Immature natural killer cell (primary cell): ENCODE results near the gene ETV3. TPM values are rescaled to one million over a fixed set of nuclear protein-coding genes. Genes with fewer than 3 reads are reported as not detected.
"Not testable (repeated sequence)": the region's sequence is repeated elsewhere in the genome, so short reads cannot be mapped to it uniquely, and the experiment has no call there.

Experiments used
- DNase-seq, 3 donors: peaks; one replicate each; pipeline ENCODE4 v3.0.0; 2022; ENCODE audit warnings: mixed read lengths in 1 of 3
- H3K27ac Mint-ChIP-seq, 6 donors: one replicate each; pipeline ENCODE4 v1.8.0; 2020; ENCODE audit warnings: mixed read lengths in 6 of 6, mild to moderate bottlenecking in 5 of 6, inconsistent platforms in 4 of 6, moderate library complexity in 3 of 6
- H3K27me3 Mint-ChIP-seq, 3 donors: one replicate each; pipeline ENCODE4 v1.8.0; 2020 to 2021; ENCODE audit warnings: low read depth in 3 of 3, mild to moderate bottlenecking in 3 of 3, mixed read lengths in 3 of 3, moderate library complexity in 3 of 3, inconsistent platforms in 1 of 3
- H3K36me3 Mint-ChIP-seq, 3 donors: one replicate each; pipeline ENCODE4 v1.8.0; 2020; ENCODE audit warnings: mixed read lengths in 3 of 3, inconsistent platforms in 2 of 3, mild to moderate bottlenecking in 2 of 3
- H3K4me1 Mint-ChIP-seq, 2 donors: one replicate each; pipeline ENCODE4 v1.8.0; 2020; ENCODE audit warnings: inconsistent platforms in 2 of 2, mild to moderate bottlenecking in 2 of 2, mixed read lengths in 2 of 2, moderate library complexity in 1 of 2
- H3K4me3 Mint-ChIP-seq, 5 donors: one replicate each; pipeline ENCODE4 v1.8.0; 2020; ENCODE audit warnings: mild to moderate bottlenecking in 5 of 5, mixed read lengths in 5 of 5, inconsistent platforms in 3 of 5, moderate library complexity in 3 of 5
- H3K9me3 Mint-ChIP-seq, 6 donors: one replicate each; pipeline ENCODE4 v1.8.0; 2020; ENCODE audit warnings: mild to moderate bottlenecking in 6 of 6, mixed read lengths in 6 of 6, inconsistent platforms in 4 of 6, moderate library complexity in 3 of 6
- polyA plus RNA-seq, 3 donors: library from polyadenylated mRNA; unstranded; fragments of 300-500 nt; fragmentation: Illumina TruSeq; gene quantifications; one replicate each; pipeline ENCODE4 v1.2.3, GENCODE V29; 2021

Gene ETV3
- polyA plus RNA-seq, result 10 to 100 TPM in 2 of 3 donors, 1 to 10 TPM in 1; 6.6 to 22.0 (median 20.5) TPM

- H3K27me3 Mint-ChIP-seq, result peaks cover 2 to 17% (median 12%) of the 10 kb centered on the region in 3 donors
- no peaks in the 10 kb centered on the region for H3K9me3 Mint-ChIP-seq
- DNase-seq, result peak; percentile 85 to 89 (median 85)
- peak within 1 kb of the TSS; percentile 89 to 97 (median 95) for H3K4me3 Mint-ChIP-seq
- peaks cover 7 to 17% (median 16%) of the 10 kb centered on the region in 3 donors for H3K36me3 Mint-ChIP-seq
- peak within 1 kb of the TSS; percentile 97 to 99 (median 98) for H3K27ac Mint-ChIP-seq
- H3K4me1 Mint-ChIP-seq, result peaks cover 53 to 57% of the 10 kb centered on the region in 2 donors
Measured at GRCh38 chr1:157138220-157139051, at the start of gene ETV3. ETV3 (minus strand) TSS chr1:157138395; CDS start chr1:157136352, 2,043 bp downstream.

- Mint-ChIP-seq H3K4me1 (no peaks in the 10 kb centered on the region), H3K4me3 (no peak overlapping the region), H3K9me3 (no peaks in the 10 kb centered on the region), H3K27ac (no peak overlapping the region), H3K27me3 (peaks cover 8 to 19% (median 9%) of the 10 kb centered on the region in 3 donors), H3K36me3 (no peaks in the 10 kb centered on the region)
- DNase-seq, result no peak
Measured at GRCh38 chr1:157186281-157186992, 48.2 kb upstream of the ETV3 start.

- Mint-ChIP-seq H3K36me3 (no peaks in the 10 kb centered on the region), H3K9me3 (no peaks in the 10 kb centered on the region), H3K27ac (no peak overlapping the region), H3K4me3 (no peak overlapping the region), H3K27me3 (peaks cover 4 to 10% (median 7%) of the 10 kb centered on the region in 3 donors), H3K4me1 (no peaks in the 10 kb centered on the region)
- DNase-seq, result no peak
Measured at GRCh38 chr1:157183870-157184269, 45.7 kb upstream of the ETV3 start.

GRCh38 chr1:157182371-157182770 lies 44.2 kb upstream of the ETV3 start:
- not testable (repeated sequence) for H3K4me1 Mint-ChIP-seq, DNase-seq, H3K9me3 Mint-ChIP-seq, H3K36me3 Mint-ChIP-seq, H3K27me3 Mint-ChIP-seq, H3K4me3 Mint-ChIP-seq, H3K27ac Mint-ChIP-seq

GRCh38 chr1:157181790-157182189 lies 43.6 kb upstream of the ETV3 start:
- Mint-ChIP-seq H3K27ac (no peak overlapping the region), H3K4me3 (no peak overlapping the region), H3K4me1 (no peaks in the 10 kb centered on the region), H3K27me3 (peaks cover 4 to 10% (median 8%) of the 10 kb centered on the region in 3 donors), H3K36me3 (no peaks in the 10 kb centered on the region), H3K9me3 (no peaks in the 10 kb centered on the region)
- DNase-seq, result no peak

GRCh38 chr1:157181258-157181657 lies 43.1 kb upstream of the ETV3 start:
- DNase-seq, result no peak
- Mint-ChIP-seq H3K36me3 (no peaks in the 10 kb centered on the region), H3K27me3 (peaks cover 4 to 10% (median 7%) of the 10 kb centered on the region in 3 donors), H3K9me3 (no peaks in the 10 kb centered on the region), H3K4me1 (no peaks in the 10 kb centered on the region), H3K4me3 (no peak overlapping the region), H3K27ac (no peak overlapping the region)

- DNase-seq, result no peak
- H3K27me3 Mint-ChIP-seq, result peaks cover 0 to 10% (median 5%) of the 10 kb centered on the region in 3 donors
- H3K9me3 Mint-ChIP-seq, result no peaks in the 10 kb centered on the region
- H3K4me1 Mint-ChIP-seq, result no peaks in the 10 kb centered on the region
- H3K27ac Mint-ChIP-seq, result no peak overlapping the region
- no peaks in the 10 kb centered on the region for H3K36me3 Mint-ChIP-seq
- no peak overlapping the region for H3K4me3 Mint-ChIP-seq
Measured at GRCh38 chr1:157178490-157178889, 40.3 kb upstream of the ETV3 start.

- no peak for DNase-seq
- no peak overlapping the region for H3K27ac Mint-ChIP-seq
- no peaks in the 10 kb centered on the region for H3K4me1 Mint-ChIP-seq
- H3K36me3 Mint-ChIP-seq, result no peaks in the 10 kb centered on the region
- H3K4me3 Mint-ChIP-seq, result no peak overlapping the region
- peaks cover 0 to 11% (median 5%) of the 10 kb centered on the region in 3 donors for H3K27me3 Mint-ChIP-seq
- no peaks in the 10 kb centered on the region for H3K9me3 Mint-ChIP-seq
Measured at GRCh38 chr1:157177733-157178394, 39.7 kb upstream of the ETV3 start.

GRCh38 chr1:157176591-157177121 lies 38.5 kb upstream of the ETV3 start:
- Mint-ChIP-seq H3K36me3 (no peaks in the 10 kb centered on the region), H3K4me3 (no peak overlapping the region), H3K27me3 (peaks cover 0 to 8% (median 2%) of the 10 kb centered on the region in 3 donors), H3K9me3 (no peaks in the 10 kb centered on the region), H3K4me1 (no peaks in the 10 kb centered on the region), H3K27ac (no peak overlapping the region)
- DNase-seq, result no peak

- Mint-ChIP-seq H3K9me3 (no peaks in the 10 kb centered on the region), H3K4me3 (no peak overlapping the region), H3K27me3 (peaks cover 0 to 7% (median 2%) of the 10 kb centered on the region in 3 donors), H3K27ac (no peak overlapping the region), H3K4me1 (no peaks in the 10 kb centered on the region), H3K36me3 (no peaks in the 10 kb centered on the region)
- no peak for DNase-seq
Measured at GRCh38 chr1:157176016-157176415, 37.8 kb upstream of the ETV3 start.

GRCh38 chr1:157173900-157174410 lies 35.8 kb upstream of the ETV3 start:
- DNase-seq, result no peak
- Mint-ChIP-seq H3K27me3 (peaks cover 0 to 7% (median 4%) of the 10 kb centered on the region in 3 donors), H3K36me3 (no peaks in the 10 kb centered on the region), H3K4me1 (no peaks in the 10 kb centered on the region), H3K4me3 (no peak overlapping the region), H3K27ac (no peak overlapping the region), H3K9me3 (no peaks in the 10 kb centered on the region)

- not testable (repeated sequence) for DNase-seq, H3K27ac Mint-ChIP-seq, H3K9me3 Mint-ChIP-seq, H3K27me3 Mint-ChIP-seq, H3K4me3 Mint-ChIP-seq, H3K36me3 Mint-ChIP-seq, H3K4me1 Mint-ChIP-seq
Measured at GRCh38 chr1:157173241-157173640, 35.0 kb upstream of the ETV3 start.

- H3K36me3 Mint-ChIP-seq, H3K27ac Mint-ChIP-seq: not testable (repeated sequence)
Measured at GRCh38 chr1:157172591-157172990, 34.4 kb upstream of the ETV3 start.

More at GRCh38 chr1:157172591-157172990, 34.4 kb upstream of the ETV3 start:
- not testable (repeated sequence) for H3K27me3 Mint-ChIP-seq, H3K4me1 Mint-ChIP-seq, DNase-seq, H3K9me3 Mint-ChIP-seq, H3K4me3 Mint-ChIP-seq
